Retinal pigment epithelial cell (primary cell): ENCODE measurements around the gene ROR2.

ENCODE experiments used
- DNase-seq: peaks from one replicate; pipeline ENCODE4 v3.0.0-alpha.2; 2010; ENCODE audit warnings: low read depth
- H3K4me3 ChIP-seq: 2 replicates; pipeline ENCODE4 v1.5.1; 2011; ENCODE audit warnings: mild to moderate bottlenecking, low read length, control low read depth, moderate library complexity
- CTCF ChIP-seq: conservative IDR thresholded peaks from 2 replicates; pipeline ENCODE4 v1.5.1; 2011; ENCODE audit warnings: low read depth, low read length, control low read depth, inconsistent platforms

The ROR2 gene

GRCh38 chr9:91843093-91843492, 106.9 kb downstream of the ROR2 start:
- TF ChIP-seq CTCF: no peak
- DNase-seq: no peak
- H3K4me3 ChIP-seq: no peak overlapping the region

DNA sequence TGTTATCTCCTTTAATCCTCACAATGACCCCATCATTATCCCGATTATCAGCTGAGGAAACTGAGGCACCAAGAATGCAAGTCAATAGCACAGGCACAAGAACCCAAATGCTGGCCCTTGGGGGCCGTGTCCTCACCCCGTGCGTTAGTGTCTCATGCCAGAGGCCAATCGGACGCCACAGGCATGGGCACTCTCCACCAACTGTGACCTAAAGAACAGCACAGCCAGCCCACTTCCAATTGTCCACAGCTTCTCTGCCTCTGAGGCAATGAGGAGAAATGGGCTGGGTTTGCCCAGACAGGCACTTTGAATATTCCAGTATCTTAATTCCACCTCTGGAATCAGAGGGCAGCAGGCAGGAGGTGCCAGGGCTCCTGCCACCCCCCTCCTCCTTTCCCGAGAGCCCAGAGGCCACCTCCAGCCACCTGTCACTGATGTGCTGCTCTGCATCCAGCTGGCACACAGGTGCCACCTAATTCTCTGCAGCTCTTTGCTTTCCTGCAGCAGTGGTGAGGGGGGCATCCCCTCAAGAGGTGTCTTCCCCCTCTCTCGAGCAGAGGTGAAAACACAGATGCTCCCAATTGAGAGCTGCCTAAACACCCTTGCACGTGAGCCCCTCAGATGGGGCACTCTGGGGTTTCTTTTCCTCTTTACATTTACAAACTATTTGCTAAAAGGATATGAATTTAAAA, 107.5 kb downstream of the ROR2 start:
- TF ChIP-seq CTCF: no peak
- no peak overlapping the region for H3K4me3 ChIP-seq
- no peak for DNase-seq

GRCh38 chr9:91841591-91841990, 108.4 kb downstream of the ROR2 start:
- DNase-seq: no peak
- no peak overlapping the region for H3K4me3 ChIP-seq
- no peak for TF ChIP-seq CTCF

DNA sequence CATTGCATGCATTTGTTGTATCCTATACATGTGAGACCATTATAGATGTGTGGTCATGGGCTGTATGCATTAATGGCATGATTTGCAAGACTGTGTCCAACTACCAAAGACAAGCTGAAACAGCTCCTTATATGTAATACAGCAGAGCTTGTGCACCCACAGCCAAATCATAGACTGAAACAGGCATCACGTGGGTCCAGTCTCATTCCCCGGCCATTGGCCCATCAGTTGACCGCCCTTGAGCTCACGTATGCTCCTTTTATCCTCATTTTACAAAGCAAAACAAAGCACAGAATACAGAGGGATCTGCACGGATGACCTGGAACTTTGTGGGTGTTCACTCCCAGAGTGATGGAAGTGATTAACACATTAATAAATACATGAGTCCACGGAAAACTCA, 109.1 kb downstream of the ROR2 start:
- no peak for TF ChIP-seq CTCF
- DNase-seq: no peak
- no peak overlapping the region for H3K4me3 ChIP-seq

DNA sequence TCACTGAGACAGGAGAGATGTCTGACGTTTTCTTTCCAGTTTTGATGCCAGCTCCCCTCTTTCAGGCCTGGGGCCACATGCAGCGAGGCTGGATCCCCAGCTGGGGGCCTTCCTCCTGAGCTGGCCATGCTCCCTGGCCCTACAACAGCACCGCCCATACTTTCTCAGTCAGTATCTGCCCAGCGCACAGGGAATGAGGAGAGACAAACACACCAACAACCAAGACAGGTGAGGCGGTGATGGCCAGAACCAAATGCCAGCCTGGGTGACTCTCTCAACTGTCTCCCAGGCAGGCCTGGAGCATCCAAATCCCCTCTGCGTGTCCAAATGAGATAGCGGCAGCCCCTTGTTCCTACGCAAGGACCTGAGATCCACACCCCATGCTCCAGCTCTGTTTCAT, 109.6 kb downstream of the ROR2 start:
- no peak for TF ChIP-seq CTCF
- H3K4me3 ChIP-seq: no peak overlapping the region

GRCh38 chr9:91839926-91840465, 110.0 kb downstream of the ROR2 start:
- TF ChIP-seq CTCF: no peak
- DNase-seq: no peak

More for the DNA sequence above, 109.6 kb downstream of the ROR2 start:
- DNase-seq: no peak

GRCh38 chr9:91837981-91838731, 111.9 kb downstream of the ROR2 start:
- TF ChIP-seq CTCF: no peak
- H3K4me3 ChIP-seq: peak overlapping the region; percentile 26
- peak; percentile 96 for DNase-seq

More at GRCh38 chr9:91839926-91840465, 110.0 kb downstream of the ROR2 start:
- H3K4me3 ChIP-seq: no peak overlapping the region
